HG02678 (cell line): Measurements from ENCODE around the gene LRBA.
"Not testable (repeated sequence)": the region's sequence is repeated elsewhere in the genome, so short reads cannot be mapped to it uniquely, and the experiment has no call there.

Experiments used
- ATAC-seq: cut with Tn5 transposase; IDR thresholded peaks from one replicate; pipeline ENCODE4 v1.9.1; 2021; ENCODE audit warnings: mild to moderate bottlenecking, moderate library complexity; ENCODE audit not compliant: unreplicated experiment

Gene LRBA

DNA sequence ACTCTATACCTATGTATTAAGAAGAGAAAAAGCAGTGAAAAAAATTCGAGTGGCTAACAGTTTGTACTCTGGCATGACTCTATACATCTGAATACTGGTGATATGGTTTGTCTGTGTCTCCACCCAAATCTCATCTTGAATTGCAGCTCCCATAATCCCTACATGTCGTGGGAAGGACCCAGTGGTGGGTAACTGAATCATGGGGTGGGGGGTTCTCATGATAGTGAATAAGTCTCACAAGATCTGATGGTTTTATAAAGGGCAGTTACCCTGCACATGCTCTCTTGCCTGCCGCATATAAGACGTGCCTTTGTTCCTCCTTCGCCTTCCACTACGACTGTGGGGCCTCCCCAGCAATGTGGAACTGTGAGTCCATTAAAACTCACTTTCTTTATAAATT, 70.4 kb downstream of the LRBA start:
- ATAC-seq: no peak

- ATAC-seq: no peak
These were observed 71.3 kb downstream of the LRBA start for GRCh38 chr4:150943818-150944217.

- ATAC-seq: no peak
These were observed 72.0 kb downstream of the LRBA start for GRCh38 chr4:150943126-150943525.

DNA sequence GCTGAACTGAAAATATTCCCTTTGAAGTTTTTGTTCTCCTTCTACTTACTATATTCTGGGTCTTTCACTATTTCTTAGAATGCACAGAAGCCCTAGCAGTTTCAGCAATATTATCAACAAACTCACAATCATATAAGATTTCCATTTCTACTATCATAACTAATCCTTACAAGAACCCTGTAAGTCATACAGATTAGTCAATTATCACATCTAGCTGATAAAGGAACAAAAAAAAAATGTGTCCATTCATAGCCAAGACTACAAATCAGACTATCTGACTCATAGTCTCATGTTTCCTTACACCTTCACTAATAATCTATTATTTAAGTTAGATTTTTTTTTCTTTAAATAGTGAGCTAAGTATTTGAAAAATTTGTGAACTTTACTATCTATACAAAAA, 72.5 kb downstream of the LRBA start:
- no peak for ATAC-seq

- no peak for ATAC-seq
These were observed 75.0 kb downstream of the LRBA start for GRCh38 chr4:150940123-150940522.

GRCh38 chr4:150939530-150939929, 75.6 kb downstream of the LRBA start:
- no peak for ATAC-seq

GRCh38 chr4:150938873-150939499, 76.1 kb downstream of the LRBA start:
- no peak for ATAC-seq

DNA sequence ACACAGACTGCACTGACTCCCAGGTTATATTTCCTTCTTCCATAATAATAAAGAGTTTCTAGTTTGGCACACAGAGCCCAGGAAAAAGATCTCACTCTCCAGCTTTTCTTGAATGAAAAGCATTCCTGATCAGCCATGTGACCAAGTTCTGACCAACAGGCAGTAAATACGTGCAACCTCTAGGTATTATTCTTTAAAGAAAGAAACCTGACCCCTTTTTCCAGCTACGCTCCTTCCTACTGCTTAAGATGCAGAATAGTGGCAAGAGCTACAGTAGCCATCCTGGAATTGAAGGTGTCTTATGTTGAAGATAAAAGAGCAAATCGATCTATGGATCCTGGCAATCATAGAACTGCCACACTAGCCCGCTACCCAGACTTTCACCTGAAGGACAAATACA, 76.7 kb downstream of the LRBA start:
- ATAC-seq: no peak

- no peak for ATAC-seq
These were observed 81.1 kb downstream of the LRBA start for GRCh38 chr4:150934022-150934421.

DNA sequence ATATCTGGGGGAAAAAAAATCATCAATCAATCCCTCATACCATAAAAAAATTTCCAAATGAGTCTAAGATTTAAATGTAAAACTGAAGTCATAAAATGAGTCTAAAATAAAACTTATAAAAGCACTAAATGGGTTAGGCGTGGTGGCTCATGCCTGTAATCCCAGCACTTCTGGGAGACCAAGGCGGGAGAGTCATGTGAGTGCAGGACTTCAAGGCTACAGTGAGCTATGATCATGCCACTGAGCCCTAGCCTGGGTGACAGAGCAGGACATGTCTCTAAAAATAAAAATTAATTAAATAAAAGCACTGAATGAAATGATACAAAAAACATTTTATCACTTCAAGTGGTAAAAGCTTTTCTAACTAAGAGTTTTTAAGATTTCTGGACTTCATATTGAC, 83.3 kb downstream of the LRBA start:
- no peak for ATAC-seq

DNA sequence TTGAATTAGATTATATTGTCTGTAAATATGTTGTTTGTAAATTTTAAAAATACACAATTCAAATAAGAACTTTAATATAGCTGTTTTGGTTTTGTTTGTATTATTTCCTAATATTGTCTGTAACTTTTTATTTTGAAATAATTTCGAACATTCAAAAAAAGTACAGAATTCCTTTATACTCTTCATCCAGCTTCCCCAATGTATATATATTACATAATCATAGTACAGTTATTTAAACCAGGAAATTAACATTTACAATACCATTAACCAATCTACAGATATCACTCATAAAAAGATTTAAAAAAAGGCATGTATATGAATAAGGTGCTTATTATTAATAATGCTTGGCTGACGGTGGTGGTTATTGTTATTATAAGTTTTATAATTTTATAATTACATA, 84.1 kb downstream of the LRBA start:
- ATAC-seq: no peak

DNA sequence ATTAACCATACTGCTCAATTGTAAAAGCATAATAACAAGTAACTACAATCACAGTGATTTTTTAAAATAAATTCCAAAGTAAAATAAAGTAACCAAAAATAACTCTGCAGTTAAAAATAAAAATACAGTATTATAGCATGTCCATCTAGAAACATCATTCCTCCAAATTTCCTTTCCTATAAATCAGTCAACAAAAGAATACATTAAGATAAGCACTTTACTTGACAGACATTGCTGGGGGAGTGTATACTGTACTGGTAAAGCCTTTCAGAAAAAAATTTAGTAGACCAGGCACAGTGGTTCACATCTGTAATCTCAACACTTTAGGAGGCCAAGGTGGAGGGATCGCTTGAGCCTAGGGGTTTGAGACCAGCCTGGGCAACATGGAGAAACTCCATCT, 91.1 kb downstream of the LRBA start:
- ATAC-seq: no peak

DNA sequence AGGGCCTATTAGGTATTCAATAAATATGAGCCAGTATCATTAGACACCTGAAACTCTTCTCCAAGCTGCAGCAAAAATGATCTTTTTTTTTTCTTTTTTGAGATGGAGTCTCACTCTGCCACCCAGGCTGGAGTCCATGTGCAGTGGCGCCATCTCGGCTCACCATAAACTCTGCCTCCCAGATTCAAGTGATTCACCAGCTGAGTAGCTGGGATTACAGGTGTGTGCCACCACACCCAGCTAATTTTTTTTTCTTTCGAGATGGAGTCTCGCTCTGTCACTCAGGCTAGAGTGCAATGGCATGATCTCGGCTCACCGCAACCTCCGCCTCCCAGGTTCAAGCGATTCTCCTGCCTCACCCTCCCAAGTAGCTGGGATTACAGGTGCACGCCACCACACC, 93.6 kb downstream of the LRBA start:
- ATAC-seq: not testable (repeated sequence)

GRCh38 chr4:150918562-150918961, 96.5 kb downstream of the LRBA start:
- not testable (repeated sequence) for ATAC-seq

DNA sequence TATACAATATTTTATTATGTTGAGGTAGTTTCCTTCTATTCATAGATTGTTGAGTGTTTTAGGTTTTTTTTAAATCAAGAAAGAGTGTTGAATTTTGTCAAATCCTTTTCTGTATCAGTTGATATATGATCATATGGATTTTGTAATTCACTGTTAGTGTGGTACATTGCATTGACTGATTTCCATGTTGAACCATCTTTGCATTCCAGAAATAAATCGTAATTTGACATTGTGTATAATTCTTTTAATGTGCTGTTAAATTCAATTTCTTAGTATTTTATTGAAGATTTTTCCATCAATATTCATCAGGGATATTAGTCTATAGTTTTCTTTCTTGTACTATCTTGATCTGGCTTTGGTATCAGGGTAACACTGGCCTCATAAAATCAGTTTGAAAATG, 103.8 kb downstream of the LRBA start:
- ATAC-seq: no peak

GRCh38 chr4:150909116-150909515, 106.0 kb downstream of the LRBA start:
- ATAC-seq: no peak

- no peak for ATAC-seq
These were observed 108.0 kb downstream of the LRBA start for GRCh38 chr4:150906987-150907633.

- no peak for ATAC-seq
These were observed 110.4 kb downstream of the LRBA start for GRCh38 chr4:150904671-150905070.

- no peak for ATAC-seq
These were observed 111.5 kb downstream of the LRBA start for GRCh38 chr4:150903603-150904002.

GRCh38 chr4:150896497-150896896, 118.6 kb downstream of the LRBA start:
- ATAC-seq: no peak

DNA sequence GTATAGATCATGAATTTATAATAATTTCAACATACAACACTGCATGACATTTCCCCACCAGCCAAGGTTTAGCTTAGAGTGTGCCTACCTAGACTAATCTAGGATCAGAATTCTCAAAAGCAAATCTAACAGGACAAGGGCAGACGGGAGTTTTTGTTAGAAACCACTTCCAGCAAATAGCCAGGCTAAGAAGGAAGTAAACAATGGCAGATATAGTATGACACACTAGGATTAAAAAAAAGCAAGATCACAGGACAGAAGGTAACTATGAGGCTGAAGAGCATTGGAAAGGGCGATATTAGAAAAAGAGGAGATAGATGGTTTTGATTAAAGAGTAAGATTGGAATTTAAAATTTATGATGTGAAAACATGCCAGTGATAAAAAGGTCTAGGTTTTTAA, 124.8 kb downstream of the LRBA start:
- no peak for ATAC-seq

DNA sequence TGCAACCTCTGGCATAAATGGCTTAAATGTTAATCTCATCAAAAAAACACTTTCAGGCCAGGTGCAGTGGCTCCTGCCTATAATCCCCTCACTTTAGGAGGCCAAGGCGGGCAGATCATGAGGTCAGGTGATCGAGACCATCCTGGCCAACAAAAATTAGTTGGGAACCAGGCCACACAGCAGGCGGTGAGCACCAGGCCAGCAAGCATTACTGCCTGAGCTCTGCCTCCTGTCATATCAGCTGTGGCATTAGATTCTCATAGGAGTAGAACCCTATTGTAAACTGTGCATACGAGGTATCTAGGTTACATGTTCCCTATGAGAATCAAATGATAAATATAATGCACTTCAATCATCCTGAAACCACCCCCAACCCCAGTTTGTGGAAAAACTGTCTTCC, 125.8 kb downstream of the LRBA start:
- ATAC-seq: no peak

DNA sequence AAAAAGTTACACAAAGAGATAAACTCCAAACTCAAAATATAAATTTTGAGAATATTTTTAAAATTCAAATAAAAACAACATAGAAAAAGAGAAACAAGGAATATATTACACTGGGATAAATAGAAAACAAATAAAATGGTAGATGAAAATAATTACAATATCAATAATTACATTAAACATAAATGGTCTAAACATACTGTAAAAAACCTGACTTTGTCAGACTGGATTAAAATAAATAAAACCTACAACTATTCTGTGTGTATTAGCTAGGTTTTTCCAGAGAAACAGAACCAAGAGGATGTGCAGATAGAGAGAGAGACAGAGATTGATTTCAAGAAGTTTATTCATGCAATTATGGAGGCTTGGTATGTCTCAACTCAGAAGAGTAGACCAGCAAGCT, 126.5 kb downstream of the LRBA start:
- no peak for ATAC-seq
